ENCODE results near the gene RABGGTA.
"Not testable (repeated sequence)": the region's sequence is repeated elsewhere in the genome, so short reads cannot be mapped to it uniquely, and the experiment has no call there.

RABGGTA gene

GRCh38 chr14:24234095-24235005 lies 37.0 kb downstream of the RABGGTA start:
- Histone ChIP-seq H3K9ac (ENCODE audit: low read depth in 1 of 2, low read length in 2 of 2) (no peak overlapping the region), H3K4me3 (ENCODE audit: low read length in 2 of 2) (no peak overlapping the region), H3K9me3 (ENCODE audit: control insufficient read depth in 2 of 2, low read length in 2 of 2) (no peaks in the 10 kb centered on the region), H3K36me3 (ENCODE audit: control insufficient read depth in 2 of 2, insufficient read depth in 2 of 2, low read length in 2 of 2) (peaks cover 36 to 42% of the 10 kb centered on the region in 2 donors), H3K27ac (ENCODE audit: low read depth in 2 of 2, low read length in 2 of 2) (no peak overlapping the region), H3K4me1 (ENCODE audit: control insufficient read depth in 2 of 2, insufficient read depth in 2 of 2, low read length in 2 of 2) (peaks cover 18 to 22% of the 10 kb centered on the region in 2 donors), H3K27me3 (ENCODE audit: control insufficient read depth in 2 of 2, insufficient read depth in 2 of 2, low read length in 2 of 2) (no peaks in the 10 kb centered on the region)

DNA sequence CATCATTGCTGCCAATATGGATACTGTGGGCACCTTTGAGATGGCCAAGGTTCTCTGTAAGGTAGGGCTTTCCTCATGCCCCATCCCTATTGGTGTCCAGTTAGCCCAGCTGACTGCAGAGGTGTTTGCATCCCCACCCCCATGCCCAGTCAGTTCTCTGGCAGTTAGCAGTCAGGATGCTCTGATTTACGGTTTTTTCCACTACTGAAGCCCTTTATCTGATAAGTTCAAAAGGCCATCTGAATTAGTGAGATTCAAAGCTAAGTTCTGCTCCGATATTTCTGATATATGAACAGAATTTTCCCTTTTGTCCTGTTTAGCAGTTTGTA lies 37.9 kb downstream of the RABGGTA start:
- H3K4me1 ChIP-seq (ENCODE audit: control insufficient read depth in 2 of 2, insufficient read depth in 2 of 2, low read length in 2 of 2), result peaks cover 18 to 20% of the 10 kb centered on the region in 2 donors
- H3K27me3 ChIP-seq (ENCODE audit: control insufficient read depth in 2 of 2, insufficient read depth in 2 of 2, low read length in 2 of 2), result no peaks in the 10 kb centered on the region
- peaks cover 33 to 34% of the 10 kb centered on the region in 2 donors for H3K36me3 ChIP-seq (ENCODE audit: control insufficient read depth in 2 of 2, insufficient read depth in 2 of 2, low read length in 2 of 2)
- H3K9me3 ChIP-seq (ENCODE audit: control insufficient read depth in 2 of 2, low read length in 2 of 2), result no peaks in the 10 kb centered on the region
- no peak overlapping the region for H3K9ac ChIP-seq (ENCODE audit: low read depth in 1 of 2, low read length in 2 of 2)
- peak overlapping the region in 1 of 2 donors; percentile 90 for H3K27ac ChIP-seq (ENCODE audit: low read depth in 2 of 2, low read length in 2 of 2)
- peak overlapping the region; percentile 98 for H3K4me3 ChIP-seq (ENCODE audit: low read length in 2 of 2)

GRCh38 chr14:24232645-24233537 lies 38.5 kb downstream of the RABGGTA start, which contains the start of gene GMPR2:
Gene GMPR2, plus strand, starts transcription at chr14:24232929. Its CDS starts 325 bp downstream, at chr14:24233254.
- Histone ChIP-seq H3K9me3 (ENCODE audit: control insufficient read depth in 2 of 2, low read length in 2 of 2) (no peaks in the 10 kb centered on the region), H3K4me3 (ENCODE audit: low read length in 2 of 2) (peak within 1 kb of the TSS; percentile 98), H3K36me3 (ENCODE audit: control insufficient read depth in 2 of 2, insufficient read depth in 2 of 2, low read length in 2 of 2) (peaks cover 27 to 32% of the 10 kb centered on the region in 2 donors), H3K4me1 (ENCODE audit: control insufficient read depth in 2 of 2, insufficient read depth in 2 of 2, low read length in 2 of 2) (peaks cover 18 to 19% of the 10 kb centered on the region in 2 donors), H3K27ac (ENCODE audit: low read depth in 2 of 2, low read length in 2 of 2) (peak within 1 kb of the TSS; percentile 90 to 93), H3K9ac (ENCODE audit: low read depth in 1 of 2, low read length in 2 of 2) (peak within 1 kb of the TSS; percentile 59 to 96), H3K27me3 (ENCODE audit: control insufficient read depth in 2 of 2, insufficient read depth in 2 of 2, low read length in 2 of 2) (no peaks in the 10 kb centered on the region)

DNA sequence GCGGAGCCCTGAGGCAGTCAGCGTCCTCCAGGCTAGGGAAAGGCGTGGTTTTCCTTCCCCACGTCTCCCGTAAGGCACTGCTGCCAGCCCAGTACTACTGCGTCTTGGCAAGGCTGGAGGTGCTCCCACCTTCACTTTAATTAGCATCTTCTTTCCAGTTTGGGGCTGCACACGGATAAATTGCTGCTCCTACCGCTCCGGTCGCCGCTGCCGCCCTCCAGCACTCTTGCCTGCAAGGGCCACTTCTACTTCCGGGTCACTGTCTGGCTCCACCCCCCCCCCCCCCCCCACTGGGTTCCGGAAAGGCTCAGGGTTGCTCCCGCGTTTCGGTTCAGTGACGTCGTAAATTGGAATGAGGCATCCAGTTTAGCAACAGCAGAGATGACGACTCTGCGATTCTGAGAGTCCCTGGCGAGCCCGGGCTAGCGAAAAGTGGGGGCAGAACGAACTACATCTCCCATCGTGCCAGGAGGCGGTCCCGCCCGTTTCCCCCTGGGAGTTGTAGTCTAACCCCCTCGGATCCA lies 39.2 kb downstream of the RABGGTA start, which contains the start of gene NEDD8:
Gene NEDD8, minus strand, starts transcription at position 247 of the 524 bp plus-strand sequence. Its CDS starts 100 bp downstream, at position 147.
- Histone ChIP-seq H3K4me1 (ENCODE audit: control insufficient read depth in 2 of 2, insufficient read depth in 2 of 2, low read length in 2 of 2) (peaks cover 18 to 19% of the 10 kb centered on the region in 2 donors), H3K27me3 (ENCODE audit: control insufficient read depth in 2 of 2, insufficient read depth in 2 of 2, low read length in 2 of 2) (no peaks in the 10 kb centered on the region)

GRCh38 chr14:24231263-24232120 lies 39.9 kb downstream of the RABGGTA start:
- peak overlapping the region; percentile 59 to 96 for H3K9ac ChIP-seq (ENCODE audit: low read depth in 1 of 2, low read length in 2 of 2)
- H3K9me3 ChIP-seq (ENCODE audit: control insufficient read depth in 2 of 2, low read length in 2 of 2), result no peaks in the 10 kb centered on the region
- peak overlapping the region; percentile 98 for H3K4me3 ChIP-seq (ENCODE audit: low read length in 2 of 2)
- H3K27me3 ChIP-seq (ENCODE audit: control insufficient read depth in 2 of 2, insufficient read depth in 2 of 2, low read length in 2 of 2), result no peaks in the 10 kb centered on the region
- peaks cover 18 to 19% of the 10 kb centered on the region in 2 donors for H3K4me1 ChIP-seq (ENCODE audit: control insufficient read depth in 2 of 2, insufficient read depth in 2 of 2, low read length in 2 of 2)
- H3K36me3 ChIP-seq (ENCODE audit: control insufficient read depth in 2 of 2, insufficient read depth in 2 of 2, low read length in 2 of 2), result peaks cover 14 to 24% of the 10 kb centered on the region in 2 donors
- H3K27ac ChIP-seq (ENCODE audit: low read depth in 2 of 2, low read length in 2 of 2), result peak overlapping the region; percentile 90 to 93

More for the DNA sequence above, 39.2 kb downstream of the RABGGTA start, which contains the start of gene NEDD8:
- Histone ChIP-seq H3K4me3 (ENCODE audit: low read length in 2 of 2) (peak within 1 kb of the TSS; percentile 98), H3K36me3 (ENCODE audit: control insufficient read depth in 2 of 2, insufficient read depth in 2 of 2, low read length in 2 of 2) (peaks cover 20 to 28% of the 10 kb centered on the region in 2 donors), H3K9me3 (ENCODE audit: control insufficient read depth in 2 of 2, low read length in 2 of 2) (no peaks in the 10 kb centered on the region), H3K9ac (ENCODE audit: low read depth in 1 of 2, low read length in 2 of 2) (peak within 1 kb of the TSS; percentile 59 to 96), H3K27ac (ENCODE audit: low read depth in 2 of 2, low read length in 2 of 2) (peak within 1 kb of the TSS; percentile 90 to 93)

GRCh38 chr14:24228902-24229301 lies 42.5 kb downstream of the RABGGTA start:
- Histone ChIP-seq H3K36me3 (ENCODE audit: control insufficient read depth in 2 of 2, insufficient read depth in 2 of 2, low read length in 2 of 2) (peaks cover 0 to 10% of the 10 kb centered on the region in 2 donors), H3K9ac (ENCODE audit: low read depth in 1 of 2, low read length in 2 of 2) (no peak overlapping the region), H3K27ac (ENCODE audit: low read depth in 2 of 2, low read length in 2 of 2) (no peak overlapping the region), H3K9me3 (ENCODE audit: control insufficient read depth in 2 of 2, low read length in 2 of 2) (no peaks in the 10 kb centered on the region), H3K4me3 (ENCODE audit: low read length in 2 of 2) (no peak overlapping the region), H3K27me3 (ENCODE audit: control insufficient read depth in 2 of 2, insufficient read depth in 2 of 2, low read length in 2 of 2) (no peaks in the 10 kb centered on the region), H3K4me1 (ENCODE audit: control insufficient read depth in 2 of 2, insufficient read depth in 2 of 2, low read length in 2 of 2) (peaks cover 16 to 19% of the 10 kb centered on the region in 2 donors)

GRCh38 chr14:24226473-24226872 lies 44.9 kb downstream of the RABGGTA start:
- Histone ChIP-seq H3K9ac (ENCODE audit: low read depth in 1 of 2, low read length in 2 of 2) (no peak overlapping the region), H3K4me1 (ENCODE audit: control insufficient read depth in 2 of 2, insufficient read depth in 2 of 2, low read length in 2 of 2) (peaks cover 4 to 7% of the 10 kb centered on the region in 2 donors), H3K36me3 (ENCODE audit: control insufficient read depth in 2 of 2, insufficient read depth in 2 of 2, low read length in 2 of 2) (peaks cover 0 to 10% of the 10 kb centered on the region in 2 donors), H3K9me3 (ENCODE audit: control insufficient read depth in 2 of 2, low read length in 2 of 2) (no peaks in the 10 kb centered on the region), H3K27ac (ENCODE audit: low read depth in 2 of 2, low read length in 2 of 2) (no peak overlapping the region), H3K27me3 (ENCODE audit: control insufficient read depth in 2 of 2, insufficient read depth in 2 of 2, low read length in 2 of 2) (no peaks in the 10 kb centered on the region), H3K4me3 (ENCODE audit: low read length in 2 of 2) (no peak overlapping the region)

DNA sequence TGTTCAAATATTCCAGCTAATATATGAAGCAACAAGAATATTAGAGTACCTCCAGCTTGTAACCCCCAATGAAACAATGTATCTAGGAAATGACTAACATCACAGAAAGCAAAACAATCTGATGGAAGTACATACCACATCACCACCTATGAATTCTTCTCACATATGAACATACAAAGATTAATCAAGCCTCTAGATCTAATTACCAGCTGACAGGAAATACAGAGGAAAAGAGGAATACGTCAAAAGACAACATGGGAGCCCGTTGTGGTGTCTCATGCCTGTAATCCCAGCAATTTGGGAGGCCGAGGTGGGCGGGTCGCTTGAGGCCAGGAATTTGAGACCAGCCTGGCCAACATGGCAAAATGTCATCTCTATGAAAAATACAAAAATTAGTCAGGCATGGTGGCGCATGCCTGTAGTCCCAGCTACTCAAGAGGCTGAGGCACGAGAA lies 46.8 kb downstream of the RABGGTA start:
- H3K4me3 ChIP-seq (ENCODE audit: low read length in 2 of 2), result no peak overlapping the region
- no peaks in the 10 kb centered on the region for H3K9me3 ChIP-seq (ENCODE audit: control insufficient read depth in 2 of 2, low read length in 2 of 2)
- H3K9ac ChIP-seq (ENCODE audit: low read depth in 1 of 2, low read length in 2 of 2), result no peak overlapping the region
- peaks cover 0 to 10% of the 10 kb centered on the region in 2 donors for H3K36me3 ChIP-seq (ENCODE audit: control insufficient read depth in 2 of 2, insufficient read depth in 2 of 2, low read length in 2 of 2)
- H3K27me3 ChIP-seq (ENCODE audit: control insufficient read depth in 2 of 2, insufficient read depth in 2 of 2, low read length in 2 of 2), result no peaks in the 10 kb centered on the region
- H3K27ac ChIP-seq (ENCODE audit: low read depth in 2 of 2, low read length in 2 of 2), result no peak overlapping the region
- no peaks in the 10 kb centered on the region for H3K4me1 ChIP-seq (ENCODE audit: control insufficient read depth in 2 of 2, insufficient read depth in 2 of 2, low read length in 2 of 2)

GRCh38 chr14:24222987-24223386 lies 48.4 kb downstream of the RABGGTA start:
- not testable (repeated sequence) for H3K27me3 ChIP-seq (ENCODE audit: control insufficient read depth in 2 of 2, insufficient read depth in 2 of 2, low read length in 2 of 2); H3K9me3 ChIP-seq (ENCODE audit: control insufficient read depth in 2 of 2, low read length in 2 of 2); H3K9ac ChIP-seq (ENCODE audit: low read depth in 1 of 2, low read length in 2 of 2); H3K27ac ChIP-seq (ENCODE audit: low read depth in 2 of 2, low read length in 2 of 2); H3K4me1 ChIP-seq (ENCODE audit: control insufficient read depth in 2 of 2, insufficient read depth in 2 of 2, low read length in 2 of 2); H3K4me3 ChIP-seq (ENCODE audit: low read length in 2 of 2)
- peaks cover 3 to 11% of the 10 kb centered on the region in 2 donors for H3K36me3 ChIP-seq (ENCODE audit: control insufficient read depth in 2 of 2, insufficient read depth in 2 of 2, low read length in 2 of 2)

All from mucosa of rectum (tissue), 2 donors.